GM18951 (cell line): ENCODE measurements around the gene NYAP2.

Source experiments
- POLR2A ChIP-seq: IDR thresholded peaks from 4 replicates; pipeline ENCODE4 v1.6.1; 2011; ENCODE audit warnings: mild to moderate bottlenecking; ENCODE audit not compliant: insufficient read length, insufficient read depth; ENCODE audit errors: extremely low read depth
- in situ Hi-C: fragments of 300-500 bp; cut with MboI; formaldehyde crosslinking; loops from one replicate; pipeline ENCODE4 v1.12.0; 2022; ENCODE audit warnings: low sequenced_read_pairs, mixed read lengths, inconsistent platforms; ENCODE audit not compliant: unreplicated experiment

The NYAP2 gene

DNA sequence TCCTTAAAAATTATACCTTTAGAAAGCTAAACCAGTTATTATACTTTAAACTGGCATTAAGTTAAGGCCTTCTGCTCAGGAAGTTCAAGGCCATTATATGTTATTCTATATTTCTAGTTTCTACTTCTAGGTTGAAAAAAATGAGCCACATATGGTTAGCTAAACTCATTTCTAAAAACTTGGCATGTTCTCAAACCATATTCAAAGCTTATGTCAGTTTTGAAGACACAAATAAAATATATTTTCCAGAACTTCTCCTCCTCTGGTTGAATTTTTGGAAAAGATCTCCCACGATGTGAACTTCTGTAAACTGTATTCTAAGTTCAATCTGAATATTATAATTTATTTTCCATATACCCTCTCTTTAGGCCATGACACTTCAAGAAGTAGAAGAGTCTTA, 103.5 kb downstream of the NYAP2 start:
- no peak for TF ChIP-seq POLR2A
- in situ Hi-C loops: no loop called here

DNA sequence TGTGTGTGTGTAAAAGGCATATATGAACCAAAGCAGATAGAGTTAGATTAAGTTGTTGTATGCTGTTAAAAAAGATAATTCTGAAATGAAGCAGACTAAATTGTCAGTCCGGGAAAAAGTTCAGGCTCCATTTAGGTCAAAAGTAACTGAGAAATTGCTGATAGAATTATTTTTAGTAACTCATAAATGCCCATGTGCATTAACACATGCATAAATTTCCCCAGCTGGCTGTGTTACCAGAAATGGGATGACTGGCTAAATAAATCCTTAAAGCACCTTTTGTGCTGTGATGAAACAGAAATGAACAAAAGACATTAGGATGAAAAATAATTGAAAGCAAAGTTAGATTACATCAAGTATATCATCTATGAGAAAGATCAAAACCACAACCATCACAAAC, 111.3 kb downstream of the NYAP2 start:
- TF ChIP-seq POLR2A: no peak
- in situ Hi-C loops: no loop called here

DNA sequence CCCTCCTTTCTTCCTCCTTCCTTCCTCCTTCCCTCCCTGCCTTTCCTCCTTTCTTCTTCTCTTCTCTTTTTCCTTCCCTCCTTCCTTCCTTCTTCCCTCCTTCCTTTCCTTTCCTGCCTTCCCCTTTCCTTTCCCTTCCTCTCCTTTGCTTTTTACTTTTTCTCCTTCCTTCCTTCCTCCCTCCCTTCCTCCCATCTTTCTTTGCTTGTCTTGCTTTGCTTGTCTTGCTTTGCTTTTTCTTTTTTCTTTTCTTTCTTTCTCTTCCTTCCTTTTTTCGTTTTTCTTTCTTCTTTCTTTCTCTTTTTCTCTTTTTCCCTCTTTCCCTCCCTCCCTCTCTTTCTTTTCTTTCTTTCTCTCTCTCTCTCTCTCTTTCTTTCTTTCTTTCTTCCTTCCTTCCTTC, 113.0 kb downstream of the NYAP2 start:
- in situ Hi-C loops: no loop called here
- TF ChIP-seq POLR2A: no peak

DNA sequence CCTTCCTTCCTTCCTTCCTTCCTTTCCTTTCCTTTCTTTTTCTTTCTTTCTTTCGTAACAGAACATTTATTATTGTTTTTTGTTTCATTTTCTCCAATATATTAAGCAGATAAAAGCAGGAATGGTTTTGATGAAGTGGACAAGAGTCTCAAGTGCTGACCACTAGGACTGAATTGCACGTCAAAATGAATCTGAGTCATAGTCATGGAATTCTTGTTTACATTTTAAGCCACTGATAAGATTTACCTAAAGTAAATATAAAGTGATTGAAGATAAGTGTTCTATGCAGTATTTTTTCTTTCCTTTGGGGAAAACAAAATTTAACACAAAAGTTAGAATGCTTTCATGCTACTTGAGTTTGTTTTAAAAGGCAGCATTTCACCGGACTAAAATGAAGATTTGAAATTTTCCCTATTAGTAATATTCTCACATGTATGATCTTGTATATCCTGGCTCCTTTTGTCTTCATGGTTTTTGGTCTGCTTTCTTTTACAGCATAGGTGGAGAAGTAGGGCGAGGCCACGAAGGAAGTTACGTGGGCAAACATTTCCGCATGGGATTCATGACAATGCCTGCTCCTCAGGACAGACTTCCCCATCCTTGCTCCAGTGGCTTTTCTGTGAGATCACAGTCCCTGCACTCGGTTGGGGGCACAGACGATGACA, 113.5 kb downstream of the NYAP2 start:
- in situ Hi-C loops: no loop called here
- TF ChIP-seq POLR2A: no peak

DNA sequence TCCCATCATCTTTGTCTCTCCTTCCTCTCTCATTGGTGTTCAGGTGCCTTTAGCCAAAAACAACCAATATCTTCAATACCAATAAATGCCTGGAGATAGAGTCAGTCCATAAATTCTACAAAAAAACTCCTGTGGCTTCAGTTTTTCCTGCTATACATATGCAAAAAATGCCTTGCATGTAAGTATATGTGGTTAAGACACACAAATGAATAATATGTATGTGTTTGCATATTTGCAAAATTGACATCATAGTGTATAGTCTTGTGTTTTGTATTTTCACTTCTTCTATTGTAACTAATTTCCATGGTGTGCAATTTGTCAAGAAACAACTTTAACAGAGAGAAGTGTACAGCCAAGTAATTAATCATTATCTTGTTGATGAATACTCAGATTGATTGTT, 115.5 kb downstream of the NYAP2 start:
- in situ Hi-C loops: no loop called here
- no peak for TF ChIP-seq POLR2A

DNA sequence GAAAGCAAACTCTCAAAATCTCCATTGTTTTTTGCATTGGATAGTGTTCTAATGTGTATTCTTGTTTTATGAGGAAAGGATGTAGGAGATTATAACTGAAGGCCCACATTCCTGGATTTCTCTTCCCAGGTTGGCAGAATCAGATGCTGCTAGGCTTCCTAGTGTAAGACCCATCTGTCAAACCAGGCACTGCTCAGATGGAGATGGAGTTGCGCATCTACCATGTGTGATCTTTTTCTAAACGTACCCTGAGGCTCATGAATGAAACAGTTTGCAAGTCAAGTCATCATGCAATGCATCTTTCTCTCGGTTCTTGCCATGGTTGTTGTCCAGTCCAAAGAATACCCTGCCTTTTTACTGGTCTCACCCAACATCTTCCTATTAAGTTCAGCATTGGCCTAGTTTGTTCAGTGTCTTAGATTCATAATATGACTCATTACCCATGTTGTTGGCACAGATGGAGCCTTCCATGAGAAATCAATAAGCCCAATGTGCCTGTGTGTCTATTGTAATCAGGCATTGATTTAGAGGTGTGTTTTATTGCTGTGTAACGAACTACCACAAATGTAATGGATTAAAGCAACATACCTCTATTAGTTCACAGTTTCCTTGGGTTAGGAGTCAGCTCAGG, 127.4 kb downstream of the NYAP2 start:
- TF ChIP-seq POLR2A: no peak
- in situ Hi-C loops: no loop called here

DNA sequence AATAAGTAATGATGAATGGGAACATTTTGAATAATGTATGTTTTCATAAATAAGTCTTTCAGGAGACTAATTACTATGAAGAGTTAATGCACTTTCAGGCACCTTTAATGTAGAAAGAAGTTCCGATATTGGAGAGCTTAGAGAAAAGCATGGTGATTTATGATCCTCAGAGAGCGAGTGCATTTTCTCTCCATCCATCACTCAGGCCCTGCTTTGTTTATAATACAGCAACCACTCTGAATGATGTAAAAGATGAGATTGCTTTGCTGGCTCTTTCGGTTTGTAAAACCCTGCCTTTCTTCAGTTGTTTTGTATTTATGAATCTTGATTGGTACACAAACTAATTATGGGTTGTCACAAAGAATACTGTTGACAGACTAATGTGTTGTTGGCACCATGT, 132.0 kb downstream of the NYAP2 start:
- TF ChIP-seq POLR2A: no peak
- in situ Hi-C loops: no loop called here

DNA sequence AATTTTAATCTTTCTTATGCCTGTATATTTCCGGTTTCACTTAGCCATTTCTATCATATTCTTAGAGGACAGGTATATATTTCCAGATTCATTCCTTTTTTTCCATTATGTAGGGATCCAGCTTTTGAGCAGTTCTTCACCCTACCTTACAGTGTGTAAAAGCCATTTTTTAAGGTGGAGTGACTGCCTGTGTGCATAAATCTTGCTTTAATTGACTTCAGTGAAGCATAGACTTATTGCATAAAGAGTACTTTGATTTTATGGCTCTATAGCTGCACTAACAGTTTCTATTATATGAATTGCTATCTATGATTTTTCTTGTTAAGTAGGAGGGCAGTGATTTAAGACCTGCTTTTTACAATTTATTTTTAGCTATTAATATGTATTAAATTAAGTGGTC, 132.6 kb downstream of the NYAP2 start:
- in situ Hi-C loops: no loop called here

DNA sequence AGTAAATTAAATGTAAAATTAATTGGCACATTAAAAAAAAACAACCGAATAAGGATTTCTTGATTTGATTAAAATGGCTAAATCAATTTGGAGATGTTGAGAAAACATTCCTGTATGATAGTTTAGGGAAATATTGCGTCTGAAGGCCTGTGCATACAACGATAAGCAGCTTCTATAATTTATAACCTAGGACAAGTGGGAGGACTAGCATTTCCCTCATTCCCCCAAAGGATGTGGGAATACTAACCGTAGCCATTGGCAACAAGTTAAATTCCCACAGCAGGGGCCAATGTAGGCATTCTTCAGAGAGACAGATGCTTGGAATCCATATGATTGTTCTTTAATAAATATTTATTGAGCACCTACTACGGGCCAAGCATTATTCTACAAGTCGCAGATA, 134.5 kb downstream of the NYAP2 start:
- in situ Hi-C loops: no loop called here
- TF ChIP-seq POLR2A: no peak

More for the DNA sequence above, 132.6 kb downstream of the NYAP2 start:
- no peak for TF ChIP-seq POLR2A

DNA sequence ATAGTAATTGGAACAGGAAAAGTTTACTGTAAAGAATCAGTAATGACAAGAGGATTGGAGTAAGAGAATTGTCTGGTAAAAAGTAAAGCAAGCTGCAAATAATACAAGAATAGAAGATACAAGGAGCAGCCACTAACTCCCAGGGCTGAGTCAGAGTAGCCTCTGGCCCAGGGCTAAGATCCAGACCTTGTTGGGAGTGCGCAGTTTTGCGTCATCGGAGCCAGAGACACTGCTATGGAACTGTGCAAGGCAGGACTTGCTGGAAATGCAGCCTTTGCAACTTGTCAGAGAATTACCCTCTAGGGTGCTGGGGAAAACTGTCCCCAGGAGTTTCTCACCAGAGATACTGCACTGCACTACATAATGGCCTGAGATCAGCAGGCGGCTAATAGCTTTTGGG, 135.2 kb downstream of the NYAP2 start:
- TF ChIP-seq POLR2A: no peak
- in situ Hi-C loops: no loop called here

DNA sequence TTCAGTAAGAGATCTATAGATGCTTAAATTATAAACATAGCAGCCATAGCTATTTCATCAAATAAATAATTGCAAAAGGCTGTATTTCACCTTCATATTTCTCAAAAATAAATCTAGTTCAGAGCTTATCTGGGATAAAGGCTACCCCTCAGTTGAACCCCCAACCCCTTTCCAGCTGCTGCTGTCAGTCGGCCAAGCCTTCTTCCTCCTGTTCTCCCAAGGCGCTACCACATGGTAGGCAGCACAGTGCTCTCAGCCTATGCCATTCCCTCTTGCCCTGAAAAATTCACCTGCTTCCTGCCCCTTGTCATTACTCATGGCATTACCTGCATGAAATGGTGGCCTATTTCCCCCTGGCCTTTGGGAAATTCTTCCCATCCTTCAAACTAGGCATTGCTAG, 136.5 kb downstream of the NYAP2 start:
- in situ Hi-C loops: no loop called here
- TF ChIP-seq POLR2A: no peak

DNA sequence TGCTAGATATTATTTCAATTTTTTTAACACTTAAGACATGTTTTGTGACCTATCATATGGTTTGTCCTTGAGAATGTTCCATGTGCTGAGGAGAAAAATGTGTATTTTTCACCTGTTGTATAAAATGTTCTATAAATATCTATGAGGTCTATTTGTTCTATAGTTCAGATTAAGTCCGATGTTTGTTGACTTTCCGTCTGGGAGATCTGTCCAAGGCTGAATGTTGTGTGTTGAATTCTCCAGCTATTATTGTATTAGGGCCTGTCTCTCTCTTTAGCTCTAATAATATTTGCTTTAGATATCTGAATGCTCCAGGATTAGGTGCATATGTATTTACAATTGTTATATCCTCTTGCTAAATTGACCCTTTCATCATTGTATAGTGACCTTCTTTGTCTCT, 144.1 kb downstream of the NYAP2 start:
- no peak for TF ChIP-seq POLR2A
- in situ Hi-C loops: no loop called here

DNA sequence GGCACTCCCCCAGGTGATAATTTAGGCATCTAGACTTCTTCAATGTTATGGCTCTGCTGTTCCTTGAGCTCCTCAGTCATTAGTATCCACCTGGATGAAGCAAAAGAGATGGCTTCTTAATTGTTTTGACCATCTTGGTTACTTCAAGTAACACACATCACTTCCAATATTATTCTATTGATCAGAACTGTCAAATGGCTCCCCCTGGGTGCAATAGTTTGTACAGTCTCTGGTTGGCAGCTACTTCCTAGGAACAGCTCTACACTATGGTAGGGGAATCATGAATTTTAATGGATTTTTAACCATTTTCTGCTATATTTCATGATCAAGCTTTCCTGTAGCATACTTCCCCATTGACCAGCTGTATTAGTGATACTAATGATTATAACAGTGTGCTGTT, 157.0 kb downstream of the NYAP2 start:
- in situ Hi-C loops: no loop called here
- no peak for TF ChIP-seq POLR2A

DNA sequence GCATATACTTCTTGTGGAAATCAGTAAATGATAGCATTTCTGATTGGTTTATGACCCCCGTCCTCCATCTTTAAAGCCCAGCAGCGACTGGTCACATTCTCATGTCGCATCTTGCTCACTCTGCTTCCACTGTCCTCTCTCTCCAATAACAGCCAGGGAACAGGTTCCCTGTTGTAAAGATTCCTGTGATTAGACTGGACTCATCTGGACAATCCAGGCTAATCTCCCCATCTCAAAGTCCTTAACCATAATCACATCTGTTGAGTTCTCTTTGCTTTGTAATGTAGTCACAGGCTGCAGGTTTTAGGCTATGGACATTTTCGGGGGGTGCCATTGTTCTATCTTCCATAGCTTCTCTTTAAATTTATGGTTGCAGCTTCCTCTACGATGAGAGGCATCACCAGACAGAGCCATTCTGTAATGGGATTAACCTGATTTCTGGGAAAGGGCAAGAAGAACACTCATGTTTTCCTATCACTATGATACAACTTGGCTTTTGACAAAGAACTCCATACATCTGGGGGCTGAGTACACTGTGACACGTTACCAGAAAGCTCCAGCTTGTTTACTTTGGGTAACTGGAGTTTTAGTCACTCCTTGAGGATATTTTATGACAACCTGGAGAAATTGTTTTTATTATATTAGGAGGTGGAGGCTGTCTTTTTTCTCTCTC, 159.0 kb downstream of the NYAP2 start:
- no peak for TF ChIP-seq POLR2A
- in situ Hi-C loops: no loop called here
